ENCODE measurements around the gene SORL1. TPM values are rescaled to one million over a fixed set of nuclear protein-coding genes. Genes with fewer than 3 reads are reported as not detected.

SORL1 gene
- total and polyA plus RNA-seq, 2 of the 8 experiments (the other 6 are each of a cell fraction or from before 2014, with no cell fraction given): 38.1 to 65.5 TPM

GRCh38 chr11:121636081-121636799 is 184.1 kb downstream of the SORL1 start (continued):
- no peak for TF ChIP-seq PHF8 (conservative IDR thresholded peaks at IDR 0.05; ENCODE audit: low read depth, low read length)
- no peak for TF ChIP-seq TCF12 (IDR thresholded peaks at IDR 0.05; ENCODE audit: low read depth, low read length)
- TF ChIP-seq YY1 (IDR thresholded peaks at IDR 0.05; ENCODE audit: low read depth, low read length): no peak
- TF ChIP-seq HDAC2 (IDR thresholded peaks at IDR 0.05; ENCODE audit: borderline replicate concordance in 1 of 2, low read depth in 2 of 2, low read length in 2 of 2): no peak
- TF ChIP-seq TEAD4 (IDR thresholded peaks at IDR 0.05; ENCODE audit: low read depth, low read length): no peak
- TF ChIP-seq EGR1 (IDR thresholded peaks at IDR 0.05; ENCODE audit: borderline replicate concordance, low read depth, low read length): no peak
- no peak for TF ChIP-seq TBP (IDR thresholded peaks at IDR 0.05; ENCODE audit: low read depth, low read length)
- TF ChIP-seq SIX5 (IDR thresholded peaks at IDR 0.05; ENCODE audit: low read depth, low read length): no peak
- no peak for TF ChIP-seq CTBP2 (IDR thresholded peaks at IDR 0.05; ENCODE audit: borderline replicate concordance, insufficient read depth, insufficient read length, low read length)

All from H1 (cell line).